Measurements from ENCODE around the gene SPON1.

The SPON1 gene

DNA sequence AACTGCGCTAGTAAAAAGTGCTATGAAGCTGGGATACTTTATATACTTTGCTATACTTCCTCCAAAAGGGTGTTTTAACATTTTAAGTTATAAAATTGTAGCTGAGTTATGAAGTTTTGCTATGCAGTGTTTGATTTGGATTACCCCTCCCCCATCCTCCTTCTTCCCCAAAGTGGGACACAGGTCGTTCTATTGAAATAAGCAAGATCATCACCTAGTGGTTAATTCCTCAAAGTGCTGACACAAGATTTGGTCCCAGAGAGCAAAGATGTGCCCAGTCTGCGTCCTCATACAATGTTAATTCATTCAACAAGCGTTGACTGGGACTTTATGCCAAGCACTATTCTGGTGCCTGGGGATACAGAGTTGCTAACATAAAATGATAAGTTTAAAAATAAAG, 78.5 kb downstream of the SPON1 start:
- DNase-seq (ENCODE audit: low read depth in 1 of 2, low spot score in 1 of 2): peak in 1 of 2 experiments; percentile 20
- TF ChIP-seq JUND (IDR thresholded peaks at IDR 0.05; ENCODE audit: low read depth): no peak
- in situ Hi-C loops (cut with HindIII; ENCODE audit: low pct_unique_long_range_greater_than_20kb, low sequenced_read_pairs): no loop called here

DNA sequence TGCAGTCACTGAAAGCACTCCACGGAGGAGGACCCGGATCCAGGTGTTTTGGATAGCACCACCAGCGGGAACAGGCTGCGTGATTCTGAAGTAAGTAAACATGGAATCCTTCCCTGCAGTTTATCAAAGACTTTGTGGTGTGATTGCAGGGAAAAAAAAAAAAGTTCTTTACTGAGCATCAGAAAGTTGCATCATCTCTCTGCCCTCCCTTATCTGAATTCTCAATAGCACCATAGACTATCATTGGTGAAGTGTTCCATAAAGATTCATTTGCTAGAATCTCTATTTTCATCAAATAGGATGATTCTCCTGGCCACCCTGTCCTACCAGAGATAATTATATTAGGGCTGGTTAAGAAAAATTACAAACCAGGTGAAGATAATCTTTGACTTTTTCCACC, 79.0 kb downstream of the SPON1 start:
- no peak for TF ChIP-seq JUND (IDR thresholded peaks at IDR 0.05; ENCODE audit: low read depth)
- DNase-seq (ENCODE audit: low read depth in 1 of 2, low spot score in 1 of 2): no peak
- in situ Hi-C loops (cut with HindIII; ENCODE audit: low pct_unique_long_range_greater_than_20kb, low sequenced_read_pairs): no loop called here

DNA sequence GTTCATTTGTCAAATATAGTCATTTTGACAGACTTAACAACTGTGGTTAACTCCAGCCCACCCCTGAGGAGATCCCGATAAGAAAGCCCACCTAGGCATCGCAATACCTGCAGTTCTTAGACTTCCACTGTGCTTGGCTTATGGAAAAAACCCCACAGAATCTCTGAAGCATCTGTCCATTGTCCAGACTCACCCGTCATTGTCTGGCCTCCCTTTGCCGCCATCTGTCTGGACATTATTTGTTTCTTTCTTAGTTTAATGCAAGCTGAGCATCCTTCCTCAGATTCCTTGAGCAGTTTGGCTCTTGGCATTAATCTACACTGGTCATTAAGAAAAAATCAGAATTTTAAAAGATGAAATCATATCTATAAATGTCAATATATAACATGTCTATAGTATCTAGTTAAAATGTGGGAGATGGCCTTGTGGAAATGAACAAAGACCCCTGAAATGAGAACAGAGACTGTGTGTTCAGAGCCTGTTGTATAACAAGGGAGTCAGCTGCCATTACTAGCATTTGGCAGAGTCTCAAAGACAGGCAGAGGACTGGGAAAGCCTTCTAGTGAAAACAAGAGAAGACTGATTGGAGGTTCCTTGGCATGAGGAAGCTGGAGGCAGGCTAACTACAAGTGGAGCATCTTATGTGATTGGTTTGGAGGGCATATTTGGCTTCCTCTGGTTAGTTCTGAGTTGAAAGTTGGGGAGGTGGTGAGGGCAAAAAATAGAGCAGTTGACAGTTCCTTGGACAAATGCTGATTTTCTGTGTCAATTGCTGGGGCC, 80.4 kb downstream of the SPON1 start:
- no peak for DNase-seq (ENCODE audit: low read depth in 1 of 2, low spot score in 1 of 2)
- TF ChIP-seq JUND (IDR thresholded peaks at IDR 0.05; ENCODE audit: low read depth): no peak
- in situ Hi-C loops (cut with HindIII; ENCODE audit: low pct_unique_long_range_greater_than_20kb, low sequenced_read_pairs): no loop called here

- no peak for TF ChIP-seq JUND (IDR thresholded peaks at IDR 0.05; ENCODE audit: low read depth)
- in situ Hi-C loops (cut with HindIII; ENCODE audit: low pct_unique_long_range_greater_than_20kb, low sequenced_read_pairs): no loop called here
- DNase-seq (ENCODE audit: low read depth in 1 of 2, low spot score in 1 of 2): no peak
These were observed 82.4 kb downstream of the SPON1 start for GRCh38 chr11:14044916-14045315.

GRCh38 chr11:14045417-14045816, 82.9 kb downstream of the SPON1 start:
- no peak for DNase-seq (ENCODE audit: low read depth in 1 of 2, low spot score in 1 of 2)
- TF ChIP-seq JUND (IDR thresholded peaks at IDR 0.05; ENCODE audit: low read depth): no peak
- in situ Hi-C loops (cut with HindIII; ENCODE audit: low pct_unique_long_range_greater_than_20kb, low sequenced_read_pairs): no loop called here

DNA sequence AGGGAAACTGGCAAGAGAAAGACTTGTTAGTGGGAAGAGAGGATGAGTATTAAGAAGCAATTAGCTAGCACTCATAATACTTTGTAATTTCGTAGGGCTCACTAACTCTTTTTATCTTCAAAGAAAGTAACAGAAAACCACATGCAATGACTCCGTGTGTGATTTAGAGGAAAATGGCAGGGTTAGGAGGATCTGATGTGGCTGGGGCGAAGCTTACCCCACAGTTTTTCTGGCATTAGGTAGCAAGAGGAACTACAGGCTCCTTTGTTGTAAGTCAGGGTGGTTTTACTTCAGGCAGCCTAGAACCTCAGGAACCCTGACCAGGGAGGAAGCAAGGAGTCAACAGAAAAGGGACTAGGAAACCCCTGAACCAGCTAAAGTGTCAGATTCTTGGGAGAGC, 89.7 kb downstream of the SPON1 start:
- in situ Hi-C loops (cut with HindIII; ENCODE audit: low pct_unique_long_range_greater_than_20kb, low sequenced_read_pairs): no loop called here
- DNase-seq (ENCODE audit: low read depth in 1 of 2, low spot score in 1 of 2): no peak
- TF ChIP-seq JUND (IDR thresholded peaks at IDR 0.05; ENCODE audit: low read depth): no peak

- no peak for DNase-seq (ENCODE audit: low read depth in 1 of 2, low spot score in 1 of 2)
- in situ Hi-C loops (cut with HindIII; ENCODE audit: low pct_unique_long_range_greater_than_20kb, low sequenced_read_pairs): no loop called here
These were observed 91.9 kb downstream of the SPON1 start for GRCh38 chr11:14054116-14055107.

DNA sequence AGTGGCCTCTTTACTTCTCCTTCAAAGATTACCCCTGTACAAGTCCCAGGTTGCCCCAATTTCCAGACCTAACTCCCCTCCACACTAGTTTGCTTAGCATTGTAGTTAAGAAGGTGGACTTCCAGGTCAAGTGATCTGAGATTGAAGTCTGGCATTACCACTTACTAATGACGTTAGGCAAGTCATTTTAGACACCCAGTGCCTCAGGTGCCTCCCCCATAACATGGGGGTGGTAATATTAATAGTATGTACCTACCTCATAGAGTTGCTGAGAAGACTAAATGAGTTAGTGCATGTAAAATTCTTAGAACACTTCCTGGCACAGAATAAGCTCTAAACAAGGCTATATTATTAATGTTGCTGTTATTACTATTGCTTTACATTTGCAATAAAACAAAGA, 93.4 kb downstream of the SPON1 start:
- no peak for TF ChIP-seq JUND (IDR thresholded peaks at IDR 0.05; ENCODE audit: low read depth)
- in situ Hi-C loops (cut with HindIII; ENCODE audit: low pct_unique_long_range_greater_than_20kb, low sequenced_read_pairs): no loop called here
- DNase-seq (ENCODE audit: low read depth in 1 of 2, low spot score in 1 of 2): no peak

More at GRCh38 chr11:14054116-14055107, 91.9 kb downstream of the SPON1 start:
- TF ChIP-seq JUND (IDR thresholded peaks at IDR 0.05; ENCODE audit: low read depth): no peak

DNA sequence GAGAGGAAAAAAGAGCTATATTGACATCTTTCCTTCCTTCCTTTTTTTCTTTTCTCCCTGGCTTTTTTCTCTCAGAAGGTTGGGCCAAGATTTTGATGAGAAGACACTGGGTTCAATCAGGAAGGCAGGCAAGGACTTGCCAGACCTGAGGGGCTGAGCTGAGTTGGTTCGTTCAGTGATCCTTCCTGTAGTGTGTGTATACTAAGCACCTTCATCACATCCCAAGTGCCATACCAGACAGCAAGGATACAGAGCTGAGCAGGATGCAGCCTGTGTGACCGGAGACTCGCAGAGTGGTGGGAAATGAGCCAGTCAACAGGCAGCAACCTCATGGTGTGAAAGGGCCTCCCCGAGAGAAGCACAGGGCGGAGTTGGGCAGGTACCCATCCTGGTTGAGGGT, 95.5 kb downstream of the SPON1 start:
- DNase-seq (ENCODE audit: low read depth in 1 of 2, low spot score in 1 of 2): no peak
- in situ Hi-C loops (cut with HindIII; ENCODE audit: low pct_unique_long_range_greater_than_20kb, low sequenced_read_pairs): no loop called here
- TF ChIP-seq JUND (IDR thresholded peaks at IDR 0.05; ENCODE audit: low read depth): no peak

DNA sequence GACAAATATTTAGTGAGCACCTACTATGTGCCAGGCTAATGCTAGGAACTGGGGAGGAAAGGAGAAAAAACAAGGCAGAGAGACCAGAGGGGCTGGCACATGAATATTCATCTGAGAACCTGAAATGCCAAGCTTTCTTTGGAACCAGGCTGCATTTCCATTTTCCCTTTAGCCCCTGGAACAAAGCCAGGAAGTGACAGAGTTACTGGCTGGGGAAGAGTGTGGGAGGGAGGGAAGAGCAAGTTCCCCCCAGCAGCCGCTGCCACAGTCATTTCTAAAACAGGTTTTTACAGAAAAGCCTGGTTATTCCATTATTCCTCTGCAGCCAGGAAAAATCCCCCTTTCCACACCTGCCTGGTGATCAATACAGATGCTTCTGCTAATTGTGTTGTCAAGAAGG, 97.0 kb downstream of the SPON1 start:
- in situ Hi-C loops (cut with HindIII; ENCODE audit: low pct_unique_long_range_greater_than_20kb, low sequenced_read_pairs): no loop called here
- DNase-seq (ENCODE audit: low read depth in 1 of 2, low spot score in 1 of 2): no peak
- no peak for TF ChIP-seq JUND (IDR thresholded peaks at IDR 0.05; ENCODE audit: low read depth)

- DNase-seq (ENCODE audit: low read depth in 1 of 2, low spot score in 1 of 2): no peak
- TF ChIP-seq JUND (IDR thresholded peaks at IDR 0.05; ENCODE audit: low read depth): no peak
- in situ Hi-C loops (cut with HindIII; ENCODE audit: low pct_unique_long_range_greater_than_20kb, low sequenced_read_pairs): no loop called here
These were observed 99.2 kb downstream of the SPON1 start for GRCh38 chr11:14061721-14062120.

DNA sequence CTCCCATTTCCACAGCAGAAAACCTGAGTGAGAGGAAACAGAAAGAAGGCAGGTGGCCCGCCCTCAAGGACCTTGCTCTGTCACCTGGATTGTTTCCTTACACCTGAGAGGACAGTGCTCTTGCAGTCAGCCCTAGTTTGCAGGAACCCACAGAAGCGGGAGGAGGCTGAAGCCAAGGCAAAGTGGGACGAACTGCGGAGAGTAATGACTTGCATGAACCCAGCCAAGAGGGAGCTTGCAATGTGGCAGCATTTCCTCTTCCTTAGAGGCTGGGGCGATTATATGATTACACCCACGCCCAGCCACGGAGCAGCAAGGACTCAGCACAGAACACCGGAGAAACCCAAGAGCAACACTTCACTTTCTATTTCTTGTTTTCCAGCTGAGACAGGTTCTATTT, 102.6 kb downstream of the SPON1 start:
- in situ Hi-C loops (cut with HindIII; ENCODE audit: low pct_unique_long_range_greater_than_20kb, low sequenced_read_pairs): no loop called here
- TF ChIP-seq JUND (IDR thresholded peaks at IDR 0.05; ENCODE audit: low read depth): no peak
- no peak for DNase-seq (ENCODE audit: low read depth in 1 of 2, low spot score in 1 of 2)

DNA sequence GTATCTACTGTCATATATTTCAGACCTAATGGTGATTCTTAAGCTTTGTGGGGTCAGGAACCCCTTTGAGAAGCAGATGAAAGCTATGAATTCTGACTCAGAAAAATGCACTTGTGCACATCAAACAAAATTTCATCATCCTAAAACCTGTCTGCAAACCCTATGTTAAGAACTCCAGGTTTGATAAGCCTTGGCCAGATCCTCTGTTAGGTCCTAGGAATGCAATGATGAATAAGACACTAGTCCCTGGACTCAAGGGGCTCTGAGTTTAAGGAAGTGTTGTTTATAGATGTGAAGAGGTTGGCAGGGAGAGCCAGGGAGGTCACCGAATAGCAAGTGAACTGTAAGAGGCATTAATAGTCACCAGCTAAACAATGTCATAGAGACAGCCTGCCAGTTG, 103.2 kb downstream of the SPON1 start:
- no peak for DNase-seq (ENCODE audit: low read depth in 1 of 2, low spot score in 1 of 2)
- in situ Hi-C loops (cut with HindIII; ENCODE audit: low pct_unique_long_range_greater_than_20kb, low sequenced_read_pairs): no loop called here
- TF ChIP-seq JUND (IDR thresholded peaks at IDR 0.05; ENCODE audit: low read depth): no peak
